NCI-H1092 treated with DMSO at 0.1 percent for 48 hours (cell line): ENCODE results near the gene COPS7B.

ENCODE experiments used
- DNase-seq: peaks from one replicate; lab custom pipeline; 2025; lab: John Stamatoyannopoulos, UW

Gene COPS7B

DNA sequence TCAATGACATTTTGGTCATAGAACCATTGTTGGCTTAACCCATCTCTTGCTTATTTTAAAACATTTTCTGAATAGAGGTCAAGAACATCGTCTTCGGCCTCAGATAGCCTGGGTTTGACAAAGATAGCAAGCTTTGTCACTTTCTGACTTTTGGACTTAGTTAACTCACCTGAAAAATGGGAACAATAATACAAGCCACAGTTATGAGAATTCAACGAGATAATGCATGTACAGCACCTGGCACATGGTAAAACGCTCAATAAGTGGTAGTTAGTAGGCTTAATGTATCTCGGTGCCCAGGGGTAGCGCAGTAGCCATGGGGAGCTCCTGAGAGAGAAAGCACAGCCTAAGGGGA, 446 bp upstream of the COPS7B start:
- no peak for DNase-seq

DNA sequence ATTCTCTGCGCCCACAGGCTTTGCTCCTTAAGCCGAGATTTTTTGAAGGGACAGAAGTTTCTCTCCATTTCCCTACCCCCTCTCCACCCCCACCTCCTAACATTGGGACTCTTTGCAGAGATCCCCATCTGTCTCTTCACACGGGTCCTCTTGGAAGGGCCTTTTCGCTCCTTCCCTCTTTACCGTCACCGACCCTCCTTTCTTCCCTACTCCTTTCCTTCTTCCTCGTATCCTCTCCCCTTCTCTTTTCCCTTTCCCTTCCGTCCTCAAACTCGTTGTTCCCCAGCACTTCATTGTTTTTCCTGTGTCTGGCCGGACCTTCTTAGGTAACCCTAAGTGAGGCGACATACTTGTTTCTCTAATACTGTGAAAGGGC, 660 bp downstream of the COPS7B start:
- no peak for DNase-seq

DNA sequence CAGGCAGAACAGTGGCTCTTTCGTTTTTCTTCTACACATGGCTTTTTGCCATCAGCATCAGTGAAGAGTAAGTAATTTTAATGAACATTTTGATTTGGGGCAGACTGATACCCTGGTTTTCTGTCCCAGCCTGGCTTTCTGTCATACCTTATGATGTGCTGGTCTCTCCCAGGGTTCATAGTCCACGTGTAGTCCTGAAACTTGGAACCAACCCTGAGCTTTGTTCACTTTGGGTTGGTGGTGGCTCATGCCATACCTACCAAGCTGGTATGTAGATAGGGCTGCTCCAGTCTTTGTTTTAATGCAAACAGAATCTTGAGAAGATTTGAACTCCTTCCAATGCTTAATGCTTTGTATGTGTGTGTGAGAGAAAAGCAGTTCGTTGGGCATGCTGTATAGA, 4.9 kb downstream of the COPS7B start:
- no peak for DNase-seq

DNA sequence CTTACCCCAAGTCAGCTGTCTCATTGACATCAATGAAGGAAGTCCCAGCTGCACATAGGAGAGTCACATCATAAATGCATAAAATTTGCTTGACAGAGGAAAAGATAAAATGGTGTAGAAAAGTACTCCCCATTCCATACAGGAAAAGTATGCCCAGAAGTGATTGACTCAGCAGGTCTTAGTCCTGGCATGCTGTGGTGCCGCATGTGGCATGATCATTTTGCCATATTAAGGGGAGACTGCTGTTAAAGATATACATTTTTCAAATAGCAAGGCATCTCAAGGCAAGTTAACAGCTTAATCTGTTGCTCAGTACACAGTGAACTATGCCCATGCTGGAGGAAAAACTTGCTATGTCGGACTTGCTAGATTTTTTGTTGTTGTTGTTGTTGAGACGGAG, 8.1 kb downstream of the COPS7B start:
- no peak for DNase-seq

DNA sequence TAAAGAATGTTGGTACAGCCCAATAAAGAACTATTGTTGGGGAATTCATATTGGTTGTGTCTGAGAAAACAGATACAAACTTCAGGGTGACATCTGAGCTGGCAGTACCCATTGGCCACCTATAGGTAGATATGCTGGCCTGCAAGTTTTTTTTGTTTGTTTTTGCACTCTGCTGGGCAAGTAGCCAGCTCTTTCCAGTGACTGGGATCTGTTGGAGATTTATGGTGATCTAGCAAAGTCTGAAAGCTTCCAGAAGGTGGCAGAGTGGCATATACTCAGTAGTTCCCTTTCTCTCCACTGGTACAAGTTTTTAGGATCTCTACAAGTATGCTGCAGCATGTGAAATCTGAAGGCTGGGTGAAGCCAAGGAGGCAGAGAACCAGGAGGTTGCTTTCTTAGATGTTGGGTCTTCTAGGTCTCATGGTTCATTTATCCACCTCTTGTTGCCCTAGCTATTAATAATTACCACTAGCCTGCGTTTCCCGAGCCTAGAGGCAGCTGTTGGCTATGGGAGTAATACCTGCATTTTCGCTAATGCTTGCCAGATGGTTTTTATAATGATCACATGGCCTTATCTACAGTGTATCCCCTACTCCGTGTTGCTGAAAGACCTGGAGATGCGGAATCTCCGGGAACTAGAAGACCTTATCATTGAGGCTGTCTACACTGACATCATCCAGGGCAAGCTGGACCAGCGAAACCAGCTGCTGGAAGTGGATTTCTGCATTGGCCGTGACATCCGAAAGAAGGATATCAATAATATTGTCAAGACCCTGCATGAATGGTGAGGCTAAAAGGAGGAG, 9.5 kb downstream of the COPS7B start:
- DNase-seq, result peak; percentile 2

DNA sequence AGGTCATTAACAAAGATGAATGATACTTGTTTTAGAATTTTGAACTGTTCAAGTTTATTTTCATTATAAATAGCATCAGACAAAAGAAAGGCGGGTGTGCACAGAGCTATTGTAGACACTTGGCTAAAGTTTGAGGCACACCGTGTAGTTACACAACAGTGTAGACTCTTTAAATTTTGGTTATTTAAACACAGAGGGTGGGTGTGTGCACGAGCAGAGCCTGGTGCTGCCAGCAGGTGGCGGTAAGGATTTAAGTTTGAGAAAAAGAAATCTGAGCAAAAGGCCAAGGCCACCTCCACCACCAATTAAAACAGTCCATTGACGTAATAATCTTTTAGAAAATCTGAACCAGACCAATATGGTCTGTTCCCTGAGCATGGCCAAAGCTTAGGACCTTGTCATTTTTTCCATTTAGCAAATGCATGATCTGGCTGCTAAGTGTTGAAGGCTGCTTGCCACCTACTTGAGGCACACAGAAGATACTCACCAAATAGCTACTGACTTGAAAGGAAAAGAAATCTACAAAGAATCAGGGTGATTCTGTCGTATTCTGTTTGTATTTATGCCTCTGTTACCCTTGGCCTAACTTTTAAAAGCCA, 14.3 kb downstream of the COPS7B start:
- DNase-seq, result no peak

DNA sequence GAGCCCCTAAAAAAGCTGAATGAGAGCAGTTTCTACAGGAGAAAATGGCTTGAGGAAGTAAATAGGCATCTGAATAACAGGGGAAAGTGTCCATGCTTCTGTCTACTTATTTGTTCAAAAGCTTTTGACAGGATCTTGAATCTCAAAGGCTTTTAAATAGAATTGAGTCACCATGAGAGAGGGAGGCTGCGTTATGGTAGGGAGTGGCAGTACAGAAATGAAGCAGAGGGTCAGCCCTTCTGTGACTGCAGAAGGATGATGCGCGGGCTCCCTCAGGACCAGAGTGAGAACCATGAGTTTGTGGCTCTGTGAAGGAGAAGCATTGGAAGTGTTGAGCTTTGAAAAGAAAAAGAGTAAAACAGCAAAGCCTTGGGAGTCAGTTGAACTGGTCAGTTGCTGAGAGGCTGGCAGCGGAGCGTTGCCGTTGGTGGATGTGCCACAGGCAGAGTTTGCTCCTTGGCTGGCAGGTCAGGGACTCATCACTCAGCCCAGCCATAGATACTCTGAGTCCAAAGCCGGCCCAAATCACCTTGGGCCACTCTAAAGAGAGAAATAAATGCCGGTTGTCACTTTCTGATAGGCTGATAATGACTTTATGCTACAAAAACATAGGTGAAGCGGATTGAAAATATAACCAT, 17.4 kb downstream of the COPS7B start:
- DNase-seq, result no peak

DNA sequence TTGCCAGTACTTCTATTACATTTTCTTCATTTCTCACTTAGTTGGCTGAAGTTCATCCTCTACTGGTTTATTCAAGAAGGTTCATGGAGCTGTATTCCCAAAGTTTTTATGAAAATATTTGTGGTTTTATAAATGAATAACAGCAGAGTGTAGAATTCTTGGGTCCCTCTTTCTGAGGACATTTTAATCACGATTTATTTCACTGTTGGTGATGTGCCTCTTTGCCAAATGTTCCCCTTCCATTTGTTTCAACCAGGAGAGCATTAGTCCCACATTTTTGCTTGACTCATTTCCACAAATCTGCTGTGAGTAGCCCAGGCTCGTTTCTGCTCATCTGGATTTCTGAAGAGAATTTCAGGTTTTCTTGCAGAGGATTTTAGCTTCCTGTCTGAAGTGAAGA, 20.8 kb downstream of the COPS7B start:
- no peak for DNase-seq

DNA sequence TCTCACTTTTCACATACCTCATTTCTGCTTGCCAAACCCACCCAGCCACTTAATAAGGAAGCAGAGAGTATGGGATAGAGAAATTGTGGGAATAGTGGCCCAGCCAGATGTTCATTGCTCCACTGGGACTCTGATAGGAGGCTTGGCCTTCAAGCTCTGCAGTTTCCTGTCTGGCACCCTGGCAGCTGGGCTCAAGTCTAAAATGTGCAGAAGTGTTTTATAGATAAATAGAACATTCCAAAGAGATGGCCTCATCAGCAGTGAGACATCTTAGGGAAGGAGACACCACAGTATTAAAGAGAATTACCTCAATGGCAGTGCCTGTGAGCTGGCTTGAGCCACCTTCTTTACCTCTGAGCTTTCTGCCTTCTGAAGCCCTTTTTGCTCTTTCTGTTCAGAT, 24.7 kb downstream of the COPS7B start:
- DNase-seq, result no peak

DNA sequence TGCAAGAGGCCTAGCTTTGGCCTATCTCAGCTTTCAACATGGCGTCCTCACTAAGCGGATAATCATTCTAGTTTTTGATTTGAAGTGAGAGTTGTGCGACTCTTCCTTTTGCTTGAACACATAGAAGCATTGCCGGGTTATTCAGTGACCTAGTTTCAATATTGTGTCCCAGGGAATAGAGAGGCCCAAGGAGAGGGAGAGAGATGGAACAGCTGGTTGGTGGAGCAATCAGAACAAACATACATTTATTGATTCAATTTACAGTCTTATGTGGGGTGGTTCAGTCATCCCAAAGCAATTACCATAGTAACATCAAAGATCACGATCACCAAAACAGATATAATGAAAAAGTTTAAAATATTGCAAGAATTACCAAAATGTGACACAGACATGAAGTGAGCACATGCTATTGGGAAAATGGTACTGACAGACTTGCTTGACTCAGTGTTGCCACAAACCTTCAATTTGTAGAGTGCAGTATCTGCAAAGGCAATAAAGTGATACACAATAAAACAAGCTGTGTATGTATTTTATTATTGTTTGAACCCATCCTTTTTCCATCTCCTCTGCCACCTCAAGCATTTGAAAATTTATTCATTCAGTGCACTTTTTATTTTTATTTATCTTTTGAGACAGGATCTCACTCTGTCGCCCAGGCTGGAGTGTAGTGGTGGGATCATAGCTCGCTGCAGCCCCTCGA, 30.2 kb downstream of the COPS7B start:
- DNase-seq, result no peak

DNA sequence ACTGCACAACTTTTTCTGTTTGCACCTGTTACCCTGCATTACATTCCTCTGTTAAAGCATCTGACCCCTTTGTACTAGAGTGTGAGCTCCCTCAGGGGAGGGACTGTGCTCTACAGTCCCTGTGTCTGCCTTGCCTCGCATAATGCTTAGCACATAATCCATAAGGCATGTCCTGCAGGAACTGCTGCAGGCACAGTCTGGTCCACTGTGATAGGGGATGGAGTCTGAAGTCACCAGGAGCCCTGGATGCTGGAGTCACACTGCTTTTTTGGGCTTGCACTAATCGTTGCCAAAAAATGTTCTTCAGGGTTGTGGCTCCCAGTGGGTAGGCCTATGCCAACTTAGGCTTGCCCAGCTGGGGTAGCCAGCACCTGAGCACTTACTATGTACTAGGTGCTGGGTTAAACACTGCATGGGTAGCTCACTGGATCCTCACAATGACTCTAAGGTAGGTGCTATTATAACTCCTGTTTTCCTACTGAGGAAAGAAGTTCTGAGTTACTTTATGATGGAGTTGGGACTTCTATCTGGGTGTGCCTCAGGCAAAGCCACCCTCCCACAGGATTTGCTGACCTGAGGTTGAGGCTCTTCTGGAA, 33.3 kb downstream of the COPS7B start:
- DNase-seq, result no peak

DNA sequence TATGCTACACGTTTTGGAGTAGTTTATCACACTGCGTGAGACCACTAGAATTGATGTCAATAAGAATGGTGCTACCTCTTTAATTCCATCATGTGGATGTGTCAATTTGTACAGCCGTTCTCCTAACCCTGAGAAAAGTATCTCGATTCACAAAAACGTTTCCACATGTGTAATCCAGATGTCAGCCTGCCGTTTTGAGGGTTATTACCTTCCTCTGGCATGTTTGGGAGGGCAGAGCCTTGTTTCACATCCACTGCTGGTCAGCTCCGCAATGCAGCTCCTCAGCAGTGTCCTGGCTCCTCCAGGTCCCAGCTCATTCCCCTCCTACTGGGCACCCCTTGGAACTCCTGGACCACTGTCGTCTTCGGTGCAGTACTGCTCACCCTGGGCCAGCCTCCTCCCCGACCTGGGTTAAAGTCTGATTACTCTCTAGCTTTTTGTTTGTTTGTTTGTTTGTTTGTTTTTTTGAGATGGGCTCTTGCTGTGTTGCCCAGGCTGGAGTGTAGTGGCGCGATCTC, 34.6 kb downstream of the COPS7B start:
- DNase-seq, result no peak

DNA sequence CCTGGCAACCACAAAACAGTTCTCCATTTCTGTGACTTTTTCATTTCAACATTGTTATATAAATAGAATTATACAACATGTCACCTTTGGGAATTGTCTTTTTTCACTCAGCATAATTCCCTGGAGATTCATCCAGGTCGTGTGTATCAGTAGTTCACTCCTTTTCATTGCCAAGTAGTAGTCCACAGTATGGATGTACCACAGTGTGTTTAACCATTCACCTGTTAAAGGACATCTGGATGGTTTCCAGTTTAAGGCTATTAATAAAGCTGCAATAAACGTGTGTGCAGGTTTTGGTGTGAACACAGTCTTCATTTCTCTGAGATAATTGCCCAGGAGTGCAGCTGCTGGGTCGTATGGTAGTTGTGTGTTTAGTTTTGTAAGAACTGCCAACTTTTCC, 35.7 kb downstream of the COPS7B start:
- no peak for DNase-seq

DNA sequence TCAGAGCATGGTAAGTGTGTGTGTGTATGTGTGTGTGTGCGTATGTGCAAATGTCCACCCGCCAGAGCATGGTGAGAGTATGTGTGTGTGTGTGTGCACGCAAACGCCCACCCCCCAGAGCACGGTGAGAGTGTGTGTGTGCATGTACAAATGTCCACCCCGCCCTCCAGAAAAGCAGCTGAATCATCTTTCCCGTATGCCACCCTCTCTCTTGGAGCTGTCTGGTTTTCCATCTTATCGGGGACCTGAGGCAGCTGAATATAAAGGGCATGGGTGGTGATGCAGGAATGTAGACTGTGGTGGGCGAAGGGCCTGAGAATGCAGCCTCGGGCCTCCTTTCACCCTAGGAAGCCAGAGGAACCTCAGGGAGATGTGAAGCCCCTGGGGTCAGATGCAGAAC, 66.9 kb downstream of the COPS7B start:
- DNase-seq, result no peak

DNA sequence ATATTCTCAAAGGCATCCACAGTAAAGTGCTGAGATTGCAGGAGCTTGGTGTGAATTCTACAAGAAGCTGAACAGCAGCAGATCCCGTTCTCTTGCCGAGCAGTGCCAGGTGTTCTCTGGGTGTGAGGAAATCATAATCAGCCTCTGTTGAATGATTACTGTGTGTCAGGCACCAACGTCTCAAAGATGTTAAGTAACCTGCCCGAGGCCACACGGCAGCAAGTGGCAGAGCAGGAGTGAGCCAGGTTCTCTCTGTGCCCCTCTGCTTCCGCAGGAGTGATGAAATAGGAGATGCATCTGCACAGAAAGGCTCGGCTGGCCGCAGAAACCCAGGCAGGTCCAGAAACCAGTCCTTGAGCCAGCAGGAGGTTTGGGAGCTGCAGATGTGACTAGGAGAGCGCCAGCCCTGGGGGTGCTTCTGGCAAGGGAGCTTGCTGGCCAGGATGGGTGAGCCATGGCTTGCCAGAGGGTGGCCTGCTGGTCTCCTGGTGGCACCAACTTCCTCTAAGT, 68.4 kb downstream of the COPS7B start:
- no peak for DNase-seq

DNA sequence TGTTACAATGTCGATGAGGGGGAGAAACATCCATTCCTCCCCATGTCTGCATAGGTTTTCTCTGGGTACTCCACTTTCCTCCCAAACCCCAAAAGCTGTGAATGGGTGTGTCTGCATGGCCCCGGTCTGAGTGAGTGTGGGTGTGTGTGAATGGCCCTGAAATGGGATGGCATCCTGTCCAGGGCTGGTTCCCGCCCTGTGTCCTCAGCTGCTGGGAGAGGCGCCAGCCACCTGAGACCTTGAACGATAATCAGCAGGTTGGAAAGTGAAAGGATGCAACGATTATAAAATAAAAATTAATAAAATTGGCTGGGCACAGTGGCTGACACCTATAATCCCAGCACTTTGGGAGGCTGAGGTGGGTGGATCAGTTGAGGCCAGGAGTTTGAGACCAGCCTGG, 70.7 kb downstream of the COPS7B start:
- no peak for DNase-seq
